ENCODE results near the gene GSTM5.

The GSTM5 gene

GRCh38 chr1:109691759-109692158 is 20.3 kb upstream of the GSTM5 start:
- TF ChIP-seq TCF12 (IDR thresholded peaks at IDR 0.05; ENCODE audit: low read depth) (no peak), EGR1 (IDR thresholded peaks at IDR 0.05) (no peak), YY1 (IDR thresholded peaks at IDR 0.05; ENCODE audit: low read depth) (no peak), CEBPB (IDR thresholded peaks at IDR 0.05) (no peak), RAD21 (IDR thresholded peaks at IDR 0.05; ENCODE audit: low read depth) (no peak), CREB1 (IDR thresholded peaks at IDR 0.05; ENCODE audit: low read depth) (no peak)

GRCh38 chr1:109697066-109697465 is 15.0 kb upstream of the GSTM5 start:
- TF ChIP-seq CEBPB (IDR thresholded peaks at IDR 0.05) (no peak), TEAD4 (IDR thresholded peaks at IDR 0.05) (no peak), RAD21 (IDR thresholded peaks at IDR 0.05; ENCODE audit: low read depth) (no peak), FOXM1 (IDR thresholded peaks at IDR 0.05; ENCODE audit: borderline replicate concordance, low read depth) (no peak), REST (IDR thresholded peaks at IDR 0.05; ENCODE audit: low read depth) (no peak), NFIC (IDR thresholded peaks at IDR 0.05) (no peak), TCF12 (IDR thresholded peaks at IDR 0.05; ENCODE audit: low read depth) (no peak), YY1 (IDR thresholded peaks at IDR 0.05; ENCODE audit: low read depth) (no peak), ZBTB7A (IDR thresholded peaks at IDR 0.05; ENCODE audit: low read depth) (no peak), USF1 (IDR thresholded peaks at IDR 0.05) (no peak), EP300 (IDR thresholded peaks at IDR 0.05; ENCODE audit: borderline replicate concordance) (no peak), CREB1 (IDR thresholded peaks at IDR 0.05; ENCODE audit: low read depth) (no peak), TAF1 (IDR thresholded peaks at IDR 0.05; ENCODE audit: low read depth) (no peak), EGR1 (IDR thresholded peaks at IDR 0.05) (no peak)
- TF ChIP-seq, protein P1, sequence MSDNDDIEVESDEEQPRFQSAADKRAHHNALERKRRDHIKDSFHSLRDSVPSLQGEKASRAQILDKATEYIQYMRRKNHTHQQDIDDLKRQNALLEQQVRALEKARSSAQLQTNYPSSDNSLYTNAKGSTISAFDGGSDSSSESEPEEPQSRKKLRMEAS (IDR thresholded peaks at IDR 0.05): no peak

GRCh38 chr1:109704173-109704572 is 7.9 kb upstream of the GSTM5 start:
- TF ChIP-seq RAD21 (IDR thresholded peaks at IDR 0.05; ENCODE audit: low read depth) (peak; percentile 52), NFIC (IDR thresholded peaks at IDR 0.05) (no peak)

DNA sequence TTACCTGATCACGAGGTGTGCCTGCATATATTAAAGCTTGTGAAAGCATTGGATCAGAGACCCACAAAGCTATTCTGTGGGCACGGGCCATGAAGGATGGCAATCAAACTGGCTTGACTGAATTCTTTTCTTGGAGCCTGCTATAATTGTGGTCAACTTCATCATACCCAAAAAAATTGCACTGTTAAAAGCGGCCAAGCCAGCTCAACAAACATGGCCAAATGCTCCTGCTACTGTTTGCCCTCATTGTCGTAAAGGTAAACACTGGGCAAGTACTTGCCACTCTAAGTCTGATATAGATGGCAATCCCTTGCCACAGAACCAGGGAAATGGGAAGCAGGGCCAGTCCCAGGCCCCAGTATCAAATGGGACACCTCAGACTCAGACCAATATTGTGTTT is 6.6 kb upstream of the GSTM5 start:
- TF ChIP-seq RAD21 (IDR thresholded peaks at IDR 0.05; ENCODE audit: low read depth) (no peak), NFIC (IDR thresholded peaks at IDR 0.05) (no peak), EGR1 (IDR thresholded peaks at IDR 0.05) (no peak), CEBPB (IDR thresholded peaks at IDR 0.05) (no peak), TCF12 (IDR thresholded peaks at IDR 0.05; ENCODE audit: low read depth) (no peak), REST (IDR thresholded peaks at IDR 0.05; ENCODE audit: low read depth) (no peak), EP300 (IDR thresholded peaks at IDR 0.05; ENCODE audit: borderline replicate concordance) (no peak), CREB1 (IDR thresholded peaks at IDR 0.05; ENCODE audit: low read depth) (no peak), USF1 (IDR thresholded peaks at IDR 0.05) (no peak), YY1 (IDR thresholded peaks at IDR 0.05; ENCODE audit: low read depth) (no peak), FOXM1 (IDR thresholded peaks at IDR 0.05; ENCODE audit: borderline replicate concordance, low read depth) (no peak), TEAD4 (IDR thresholded peaks at IDR 0.05) (no peak), ZBTB7A (IDR thresholded peaks at IDR 0.05; ENCODE audit: low read depth) (no peak)
- TF ChIP-seq, protein P1 (IDR thresholded peaks at IDR 0.05): no peak

DNA sequence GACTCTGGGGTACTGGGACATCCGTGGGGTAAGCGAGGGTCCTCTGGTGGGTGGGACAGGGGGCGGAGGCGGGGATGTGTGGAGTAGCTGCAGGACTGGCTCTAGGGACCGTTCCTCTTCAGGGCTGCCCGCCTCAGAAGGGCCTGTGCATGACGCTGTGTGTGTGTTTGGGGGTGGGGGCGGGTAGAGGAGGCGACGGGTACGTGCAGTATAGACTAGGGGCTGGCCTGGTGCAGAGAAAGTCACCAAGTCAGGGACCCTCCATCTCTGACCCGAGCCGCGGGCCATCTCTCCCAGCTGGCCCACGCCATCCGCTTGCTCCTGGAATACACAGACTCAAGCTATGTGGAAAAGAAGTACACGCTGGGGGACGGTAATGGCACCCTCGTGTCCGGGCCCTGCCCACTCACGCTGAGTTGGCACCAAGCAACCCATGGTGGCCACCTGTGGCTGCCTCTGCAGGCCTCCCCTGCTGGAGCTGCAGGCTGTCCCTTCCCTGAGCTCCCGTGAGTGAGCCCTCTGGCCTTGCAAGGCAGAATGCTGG is 342 bp downstream of the GSTM5 start:
- TF ChIP-seq YY1 (IDR thresholded peaks at IDR 0.05; ENCODE audit: low read depth) (no peak), ZBTB7A (IDR thresholded peaks at IDR 0.05; ENCODE audit: low read depth) (no peak), CEBPB (IDR thresholded peaks at IDR 0.05) (no peak), NFIC (IDR thresholded peaks at IDR 0.05) (no peak), FOXM1 (IDR thresholded peaks at IDR 0.05; ENCODE audit: borderline replicate concordance, low read depth) (no peak), REST (IDR thresholded peaks at IDR 0.05; ENCODE audit: low read depth) (no peak), RAD21 (IDR thresholded peaks at IDR 0.05; ENCODE audit: low read depth) (no peak), EP300 (IDR thresholded peaks at IDR 0.05; ENCODE audit: borderline replicate concordance) (no peak), EGR1 (IDR thresholded peaks at IDR 0.05) (no peak), TEAD4 (IDR thresholded peaks at IDR 0.05) (no peak), TAF1 (IDR thresholded peaks at IDR 0.05; ENCODE audit: low read depth) (no peak), USF1 (IDR thresholded peaks at IDR 0.05) (no peak), CREB1 (IDR thresholded peaks at IDR 0.05; ENCODE audit: low read depth) (no peak), TCF12 (IDR thresholded peaks at IDR 0.05; ENCODE audit: low read depth) (no peak)
- TF ChIP-seq, protein P1 (IDR thresholded peaks at IDR 0.05): no peak

Data from Ishikawa (cell line).